ENCODE measurements around the gene KRT85. TPM values are rescaled to one million over a fixed set of nuclear protein-coding genes. Genes with fewer than 3 reads are reported as not detected.
"Not testable (repeated sequence)": the region's sequence is repeated elsewhere in the genome, so short reads cannot be mapped to it uniquely, and the experiment has no call there.

The KRT85 gene
- total RNA-seq, result not detected in 2 replicates

- intact Hi-C loops (cut with micrococcal nuclease), result no loop called here
- DNase-seq, result no peak
- Mint-ChIP-seq H3K36me3 (ENCODE audit: low read depth) (no peaks in the 10 kb centered on the region), H3K4me3 (no peak within 1 kb of the TSS), H3K9me3 (no peaks in the 10 kb centered on the region), H3K4me1 (no peaks in the 10 kb centered on the region), H3K27ac (no peak within 1 kb of the TSS), H3K27me3 (peaks cover 4% of the 10 kb centered on the region)
Observed at GRCh38 chr12:52366738-52367485, at the start of gene KRT85. Gene KRT85, minus strand, starts transcription at chr12:52367481. Its CDS starts 76 bp downstream, at chr12:52367405.

DNA sequence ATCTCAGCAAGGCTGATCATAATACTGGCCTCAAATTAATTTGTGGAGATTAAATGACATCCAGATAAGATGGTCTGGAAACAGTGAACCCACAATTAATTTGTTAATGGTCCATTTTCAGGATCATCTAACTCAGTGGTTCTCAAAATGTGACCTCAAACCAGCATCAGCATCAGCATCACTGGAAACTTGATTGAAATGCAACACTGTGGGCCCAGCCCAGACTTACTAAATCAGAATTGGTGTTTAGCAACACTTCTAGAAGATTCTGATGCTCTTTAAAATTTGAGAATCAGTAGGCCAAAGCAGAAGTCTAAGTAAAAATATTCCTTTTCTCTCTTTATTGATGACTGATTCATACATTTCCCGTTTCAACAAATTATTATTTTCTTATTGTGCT lies 49.5 kb upstream of the KRT85 start:
- H3K27me3 Mint-ChIP-seq, result no peaks in the 10 kb centered on the region
- H3K36me3 Mint-ChIP-seq (ENCODE audit: low read depth), result no peaks in the 10 kb centered on the region
- no peak overlapping the region for H3K27ac Mint-ChIP-seq
- intact Hi-C loops (cut with micrococcal nuclease), result no loop called here
- DNase-seq, result no peak
- H3K9me3 Mint-ChIP-seq, result no peaks in the 10 kb centered on the region
- no peaks in the 10 kb centered on the region for H3K4me1 Mint-ChIP-seq
- H3K4me3 Mint-ChIP-seq, result no peak overlapping the region

- Mint-ChIP-seq H3K27ac (no peak overlapping the region), H3K9me3 (no peaks in the 10 kb centered on the region), H3K36me3 (ENCODE audit: low read depth) (no peaks in the 10 kb centered on the region), H3K4me1 (no peaks in the 10 kb centered on the region), H3K4me3 (no peak overlapping the region), H3K27me3 (no peaks in the 10 kb centered on the region)
- intact Hi-C loops (cut with micrococcal nuclease), result no loop called here
- DNase-seq, result no peak
Observed at GRCh38 chr12:52415870-52416750, 48.8 kb upstream of the KRT85 start.

GRCh38 chr12:52414936-52415335 lies 47.7 kb upstream of the KRT85 start:
- intact Hi-C loops (cut with micrococcal nuclease), result no loop called here
- Mint-ChIP-seq H3K4me1 (no peaks in the 10 kb centered on the region), H3K27me3 (no peaks in the 10 kb centered on the region), H3K9me3 (no peaks in the 10 kb centered on the region), H3K36me3 (ENCODE audit: low read depth) (no peaks in the 10 kb centered on the region), H3K4me3 (no peak overlapping the region), H3K27ac (no peak overlapping the region)
- no peak for DNase-seq

DNA sequence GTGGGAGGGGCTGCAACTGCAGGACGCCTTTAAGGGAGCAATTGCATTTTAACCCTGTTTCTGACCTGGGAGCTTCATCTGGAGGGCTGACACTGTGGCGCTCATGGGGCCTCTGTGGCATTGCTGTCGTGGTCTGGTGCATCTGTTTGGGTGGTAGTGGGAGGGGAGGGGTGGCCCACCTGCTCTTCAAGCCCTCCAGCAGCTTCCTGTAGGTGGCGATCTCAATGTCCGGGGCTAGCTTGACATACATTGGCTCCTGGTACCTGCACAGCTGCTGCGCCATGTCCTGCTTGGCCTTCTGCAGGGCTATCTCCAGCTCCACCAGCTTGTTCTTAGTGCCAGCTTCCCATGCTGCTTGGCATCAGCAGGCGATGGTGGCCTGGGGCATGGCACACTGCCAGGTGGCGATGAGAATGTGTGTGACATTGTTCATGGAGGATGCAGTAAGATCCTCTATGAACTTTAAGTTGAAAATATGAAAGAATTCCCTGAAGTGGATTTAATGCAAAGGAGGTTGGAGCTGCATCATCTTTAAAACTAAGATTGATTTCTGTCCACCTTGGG lies 46.6 kb upstream of the KRT85 start:
- H3K27ac Mint-ChIP-seq, result no peak overlapping the region
- no peaks in the 10 kb centered on the region for H3K27me3 Mint-ChIP-seq
- H3K9me3 Mint-ChIP-seq, result no peaks in the 10 kb centered on the region
- intact Hi-C loops (cut with micrococcal nuclease), result no loop called here
- no peaks in the 10 kb centered on the region for H3K36me3 Mint-ChIP-seq (ENCODE audit: low read depth)
- no peak overlapping the region for H3K4me3 Mint-ChIP-seq
- no peaks in the 10 kb centered on the region for H3K4me1 Mint-ChIP-seq
- DNase-seq, result no peak

- no peaks in the 10 kb centered on the region for H3K4me1 Mint-ChIP-seq
- H3K27me3 Mint-ChIP-seq, result no peaks in the 10 kb centered on the region
- DNase-seq, result no peak
- no peaks in the 10 kb centered on the region for H3K9me3 Mint-ChIP-seq
- no peaks in the 10 kb centered on the region for H3K36me3 Mint-ChIP-seq (ENCODE audit: low read depth)
- intact Hi-C loops (cut with micrococcal nuclease), result no loop called here
- H3K27ac Mint-ChIP-seq, result no peak overlapping the region
- H3K4me3 Mint-ChIP-seq, result no peak overlapping the region
Observed at GRCh38 chr12:52413202-52413601, 45.9 kb upstream of the KRT85 start.

DNA sequence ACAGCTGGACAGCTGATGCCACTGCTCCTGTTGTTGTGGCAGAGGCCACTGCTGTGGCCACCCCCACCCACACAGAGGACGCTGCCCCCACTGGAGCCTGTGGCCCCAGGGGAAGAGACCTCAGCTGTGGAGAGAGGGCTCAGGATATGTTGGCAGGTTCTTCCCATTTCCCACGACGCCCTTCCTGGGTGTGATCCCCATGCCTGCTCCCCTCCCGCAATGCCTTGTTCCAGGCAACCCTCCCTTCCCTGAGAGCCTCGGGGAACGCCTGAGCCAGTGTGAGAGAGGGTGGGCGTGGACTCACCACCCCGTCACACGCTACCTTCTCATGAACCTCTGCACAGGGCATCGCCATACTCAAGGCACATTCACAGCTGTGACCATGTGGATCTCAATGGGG lies 44.5 kb upstream of the KRT85 start:
- H3K4me3 Mint-ChIP-seq, result no peak overlapping the region
- no peaks in the 10 kb centered on the region for H3K27me3 Mint-ChIP-seq

GRCh38 chr12:52410589-52411248 lies 43.4 kb upstream of the KRT85 start:
- intact Hi-C loops (cut with micrococcal nuclease); H3K9me3 Mint-ChIP-seq; H3K27me3 Mint-ChIP-seq; H3K4me3 Mint-ChIP-seq; H3K36me3 Mint-ChIP-seq (ENCODE audit: low read depth); H3K4me1 Mint-ChIP-seq; DNase-seq; H3K27ac Mint-ChIP-seq: not testable (repeated sequence)

More for the DNA sequence above, 44.5 kb upstream of the KRT85 start:
- Mint-ChIP-seq H3K36me3 (ENCODE audit: low read depth) (no peaks in the 10 kb centered on the region), H3K9me3 (no peaks in the 10 kb centered on the region), H3K4me1 (no peaks in the 10 kb centered on the region), H3K27ac (no peak overlapping the region)
- intact Hi-C loops (cut with micrococcal nuclease), result no loop called here
- no peak for DNase-seq

GRCh38 chr12:52407918-52408317 lies 40.6 kb upstream of the KRT85 start:
- Mint-ChIP-seq H3K27ac (no peak overlapping the region), H3K36me3 (ENCODE audit: low read depth) (no peaks in the 10 kb centered on the region), H3K4me3 (no peak overlapping the region), H3K4me1 (no peaks in the 10 kb centered on the region), H3K9me3 (no peaks in the 10 kb centered on the region), H3K27me3 (peaks cover 4% of the 10 kb centered on the region)
- no peak for DNase-seq
- intact Hi-C loops (cut with micrococcal nuclease), result no loop called here

- peaks cover 4% of the 10 kb centered on the region for H3K27me3 Mint-ChIP-seq
- DNase-seq, result no peak
- H3K4me1 Mint-ChIP-seq, result no peaks in the 10 kb centered on the region
- no peak within 1 kb of the TSS for H3K4me3 Mint-ChIP-seq
- intact Hi-C loops (cut with micrococcal nuclease), result no loop called here
- H3K9me3 Mint-ChIP-seq, result no peaks in the 10 kb centered on the region
- H3K27ac Mint-ChIP-seq, result no peak within 1 kb of the TSS
- H3K36me3 Mint-ChIP-seq (ENCODE audit: low read depth), result no peaks in the 10 kb centered on the region
Observed at GRCh38 chr12:52405922-52406385, 38.7 kb upstream of the KRT85 start, which contains the start of gene KRT82. Gene KRT82, minus strand, starts transcription at chr12:52406335. Its CDS starts 58 bp downstream, at chr12:52406277.

GRCh38 chr12:52404951-52405350 lies 37.7 kb upstream of the KRT85 start:
- Mint-ChIP-seq H3K9me3 (no peaks in the 10 kb centered on the region), H3K36me3 (ENCODE audit: low read depth) (no peaks in the 10 kb centered on the region), H3K4me3 (no peak overlapping the region), H3K27ac (no peak overlapping the region), H3K27me3 (peaks cover 4% of the 10 kb centered on the region), H3K4me1 (no peaks in the 10 kb centered on the region)
- no peak for DNase-seq
- intact Hi-C loops (cut with micrococcal nuclease), result no loop called here

- H3K36me3 Mint-ChIP-seq (ENCODE audit: low read depth), result no peaks in the 10 kb centered on the region
- no peak overlapping the region for H3K27ac Mint-ChIP-seq
- H3K9me3 Mint-ChIP-seq, result no peaks in the 10 kb centered on the region
- no peak for DNase-seq
- intact Hi-C loops (cut with micrococcal nuclease), result no loop called here
- peaks cover 4% of the 10 kb centered on the region for H3K27me3 Mint-ChIP-seq
- H3K4me1 Mint-ChIP-seq, result no peaks in the 10 kb centered on the region
- H3K4me3 Mint-ChIP-seq, result no peak overlapping the region
Observed at GRCh38 chr12:52403561-52403960, 36.3 kb upstream of the KRT85 start.

- no peaks in the 10 kb centered on the region for H3K9me3 Mint-ChIP-seq
- H3K4me1 Mint-ChIP-seq, result no peaks in the 10 kb centered on the region
Observed at GRCh38 chr12:52402873-52403540, 35.7 kb upstream of the KRT85 start.

More at GRCh38 chr12:52402873-52403540, 35.7 kb upstream of the KRT85 start:
- DNase-seq, result no peak
- intact Hi-C loops (cut with micrococcal nuclease), result no loop called here
- Mint-ChIP-seq H3K27me3 (peaks cover 4% of the 10 kb centered on the region), H3K27ac (no peak overlapping the region), H3K4me3 (no peak overlapping the region), H3K36me3 (ENCODE audit: low read depth) (no peaks in the 10 kb centered on the region)
